Caco-2 (cell line): ENCODE data around the gene ZSCAN1. TPM values are rescaled to one million over a fixed set of nuclear protein-coding genes. Genes with fewer than 3 reads are reported as not detected.

ENCODE experiments used
- BruUV-seq: library from RNA; stranded (reverse); fragments of 400-500 nt; replicated peaks from 2 replicates; lab custom pipeline; 2021; lab: Mats Ljungman, UMichigan
- CTCF ChIA-PET: fragments of 300-600 bp; sonication (Branson Sonifier 250); formaldehyde crosslinking; loops from one replicate; lab custom pipeline; 2022; ENCODE audit warnings: antibody characterized with exemption; lab: Charles Lee
- POLR2A ChIA-PET: fragments of 300-600 bp; sonication (Branson Sonifier 250); formaldehyde crosslinking; loops from one replicate; lab custom pipeline; 2022; ENCODE audit warnings: antibody characterized with exemption; lab: Charles Lee
- DNase-seq, 2 experiments: peaks; one replicate each; pipeline versions ENCODE4 v3.0.0 to v3.0.0-alpha.2; 2020 to 2022
- H3K27me3 ChIP-seq: replicated peaks from 2 replicates; pipeline ENCODE4 v1.6.0; 2011; ENCODE audit warnings: low read length; ENCODE audit not compliant: control insufficient read depth, insufficient read depth
- H3K36me3 ChIP-seq: 2 replicates; pipeline ENCODE4 v1.5.1; 2011; ENCODE audit warnings: low read length; ENCODE audit not compliant: control insufficient read depth, insufficient read depth
- H3K4me1 ChIP-seq: fragments of 250-450 bp; sonication (Bioruptor Pico); 2 replicates; pipeline ENCODE4 v1.5.1; 2020; ENCODE audit warnings: mild to moderate bottlenecking
- H3K4me3 ChIP-seq: 2 replicates; pipeline ENCODE4 v1.5.1; 2011; ENCODE audit warnings: low read depth, mild to moderate bottlenecking, control low read depth, low read length
- H3K9me3 ChIP-seq: fragments of 250-450 bp; sonication (Bioruptor Pico); 2 replicates; pipeline ENCODE4 v1.5.1; 2020; ENCODE audit warnings: mild to moderate bottlenecking, moderate library complexity
- H3K27ac Mint-ChIP-seq: one replicate; pipeline ENCODE4 v1.8.0; 2022; ENCODE audit warnings: mixed read lengths; ENCODE audit not compliant: unreplicated experiment
- H3K27me3 Mint-ChIP-seq: one replicate; pipeline ENCODE4 v1.8.0; 2022; ENCODE audit warnings: mixed read lengths; ENCODE audit not compliant: insufficient read depth, unreplicated experiment
- H3K36me3 Mint-ChIP-seq: one replicate; pipeline ENCODE4 v1.8.0; 2022; ENCODE audit warnings: mild to moderate bottlenecking, mixed read lengths; ENCODE audit not compliant: insufficient read depth, unreplicated experiment
- H3K4me1 Mint-ChIP-seq: one replicate; pipeline ENCODE4 v1.8.0; 2022; ENCODE audit warnings: low read depth, mixed read lengths; ENCODE audit not compliant: unreplicated experiment
- H3K4me3 Mint-ChIP-seq: one replicate; pipeline ENCODE4 v1.8.0; 2022; ENCODE audit warnings: mild to moderate bottlenecking, moderate library complexity, mixed read lengths; ENCODE audit not compliant: unreplicated experiment
- H3K9me3 Mint-ChIP-seq: one replicate; pipeline ENCODE4 v1.8.0; 2022; ENCODE audit warnings: mixed read lengths; ENCODE audit not compliant: unreplicated experiment
- CTCF ChIP-seq, 2 experiments: fragments of 200-600 bp in 1 of 2; IDR thresholded peaks; 1 replicate in 1 of 2; 2 replicates in 1 of 2; pipeline versions ENCODE4 v1.5.1 to v1.8.0; 2011 to 2022; ENCODE audit warnings: antibody characterized with exemption in 1 of 2, control low read depth in 1 of 2, inconsistent platforms in 1 of 2, low read depth in 1 of 2, low read length in 1 of 2, mild to moderate bottlenecking in 1 of 2, moderate library complexity in 1 of 2; ENCODE audit not compliant: insufficient read depth in 1 of 2, severe bottlenecking in 1 of 2, unreplicated experiment in 1 of 2
- intact Hi-C: fragments of 100-400 bp; cut with micrococcal nuclease; formaldehyde crosslinking; loops from one replicate; pipeline ENCODE4 v1.10.0; 2022; ENCODE audit not compliant: unreplicated experiment
- total RNA-seq: library from RNA; stranded (reverse); gene quantifications from 2 replicates; pipeline ENCODE4 v1.2.3, GENCODE V29; 2022

Gene ZSCAN1
- total RNA-seq, 1 experiment from 2014 or later = not detected

GRCh38 chr19:58020129-58020528 is 13.7 kb upstream of the ZSCAN1 start:
- Histone ChIP-seq H3K4me1 (no peaks in the 10 kb centered on the region), H3K36me3 (no peaks in the 10 kb centered on the region), H3K4me3 (no peak overlapping the region), H3K9me3 (peaks cover 35% of the 10 kb centered on the region), H3K27me3 (no peaks in the 10 kb centered on the region)
- CTCF ChIA-PET = no interaction called here
- Mint-ChIP-seq H3K9me3 (peaks cover 19% of the 10 kb centered on the region), H3K27ac (no peak overlapping the region), H3K36me3 (no peaks in the 10 kb centered on the region), H3K4me1 (no peaks in the 10 kb centered on the region), H3K4me3 (no peak overlapping the region), H3K27me3 (no peaks in the 10 kb centered on the region)
- BruUV-seq = no TSS peak
- DNase-seq = no peak
- no peak for TF ChIP-seq CTCF (IDR thresholded peaks at IDR 0.05; ENCODE audit: insufficient read depth in 1 of 2, low read depth in 1 of 2, low read length in 1 of 2, severe bottlenecking in 1 of 2, unreplicated experiment in 1 of 2)
- POLR2A ChIA-PET = no interaction called here
- intact Hi-C loops = no loop called here

GRCh38 chr19:58021541-58022282 is 12.1 kb upstream of the ZSCAN1 start:
- peak in 1 of 2 experiments; percentile 15 for DNase-seq
- Mint-ChIP-seq H3K9me3 (peaks cover 16% of the 10 kb centered on the region), H3K27me3 (no peaks in the 10 kb centered on the region), H3K4me1 (no peaks in the 10 kb centered on the region), H3K27ac (no peak overlapping the region), H3K4me3 (no peak overlapping the region), H3K36me3 (no peaks in the 10 kb centered on the region)
- ChIA-PET CTCF (no interaction called here), POLR2A (no interaction called here)
- BruUV-seq = no TSS peak
- H3K36me3 ChIP-seq = no peaks in the 10 kb centered on the region
- H3K4me1 ChIP-seq = no peaks in the 10 kb centered on the region
- H3K27me3 ChIP-seq = no peaks in the 10 kb centered on the region
- TF ChIP-seq CTCF (IDR thresholded peaks at IDR 0.05; ENCODE audit: insufficient read depth in 1 of 2, low read depth in 1 of 2, low read length in 1 of 2, severe bottlenecking in 1 of 2, unreplicated experiment in 1 of 2) = no peak
- intact Hi-C loops = no loop called here
- peaks cover 35% of the 10 kb centered on the region for H3K9me3 ChIP-seq
- H3K4me3 ChIP-seq = no peak overlapping the region

- peaks cover 32% of the 10 kb centered on the region for H3K9me3 ChIP-seq
- no peak overlapping the region for H3K4me3 ChIP-seq
- Mint-ChIP-seq H3K27ac (no peak overlapping the region), H3K4me3 (no peak overlapping the region), H3K4me1 (no peaks in the 10 kb centered on the region), H3K27me3 (no peaks in the 10 kb centered on the region), H3K9me3 (peaks cover 21% of the 10 kb centered on the region), H3K36me3 (no peaks in the 10 kb centered on the region)
- CTCF ChIA-PET = no interaction called here
- intact Hi-C loops = no loop called here
- no peak for TF ChIP-seq CTCF (IDR thresholded peaks at IDR 0.05; ENCODE audit: insufficient read depth in 1 of 2, low read depth in 1 of 2, low read length in 1 of 2, severe bottlenecking in 1 of 2, unreplicated experiment in 1 of 2)
- DNase-seq = no peak
- H3K27me3 ChIP-seq = no peaks in the 10 kb centered on the region
- POLR2A ChIA-PET = no interaction called here
- H3K4me1 ChIP-seq = no peaks in the 10 kb centered on the region
- H3K36me3 ChIP-seq = no peaks in the 10 kb centered on the region
- BruUV-seq = no TSS peak
Observed at GRCh38 chr19:58022283-58022660, 11.6 kb upstream of the ZSCAN1 start.
